Measurements from ENCODE around the gene SLC16A10. TPM values are rescaled to one million over a fixed set of nuclear protein-coding genes. Genes with fewer than 3 reads are reported as not detected.
"Not testable (repeated sequence)": the region's sequence is repeated elsewhere in the genome, so short reads cannot be mapped to it uniquely, and the experiment has no call there.

Gene SLC16A10
- total RNA-seq, 1 experiment from 2014 or later, result 2.9 TPM

DNA sequence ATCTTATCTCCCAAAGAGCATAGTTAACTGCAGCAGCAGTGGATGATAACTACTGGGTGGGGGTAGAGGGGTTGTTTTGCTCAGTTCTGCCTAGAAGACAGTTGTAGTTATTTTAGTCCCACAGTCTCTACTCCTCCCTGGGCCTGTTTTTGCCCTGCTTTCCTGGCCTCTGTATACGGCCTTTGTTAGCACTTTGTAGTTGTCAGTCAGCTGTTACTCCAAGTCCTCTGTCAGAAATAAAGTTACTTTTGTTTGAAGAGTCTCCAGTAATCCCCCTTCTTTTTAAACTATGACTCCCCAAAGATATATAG is 113.9 kb downstream of the SLC16A10 start:
- no peak overlapping the region for H3K9ac ChIP-seq (ENCODE audit: low read length)
- no peak overlapping the region for H2AFZ ChIP-seq (ENCODE audit: low read length)
- H3F3A ChIP-seq (ENCODE audit: low read length, unreplicated experiment), result no peaks in the 10 kb centered on the region
- no peaks in the 10 kb centered on the region for H3K9me2 ChIP-seq (replicated peaks; ENCODE audit: low read length)
- no peaks in the 10 kb centered on the region for H3K79me2 ChIP-seq (ENCODE audit: low read length)
- H3K27me3 ChIP-seq (ENCODE audit: low read length), result no peaks in the 10 kb centered on the region
- H3K4me2 ChIP-seq (ENCODE audit: low read length), result no peak overlapping the region
- no peak for TF ChIP-seq EZH2 (IDR thresholded peaks at IDR 0.05; ENCODE audit: low read length, unreplicated experiment)
- intact Hi-C loops (cut with micrococcal nuclease), result no loop called here
- no peaks in the 10 kb centered on the region for H3K36me3 ChIP-seq (ENCODE audit: low read depth, low read length)
- DNase-seq, result no peak
- H3K4me3 ChIP-seq (ENCODE audit: low read length), result no peak overlapping the region
- BruUV-seq (replicated peaks), result no TSS peak
- ChIA-PET CTCF (no interaction called here), POLR2A (ENCODE audit: unreplicated experiment) (no interaction called here)
- H3K9me3 ChIP-seq (ENCODE audit: low read length), result no peaks in the 10 kb centered on the region
- no peak for ATAC-seq
- H3K27ac ChIP-seq (ENCODE audit: low read length), result no peak overlapping the region
- no peaks in the 10 kb centered on the region for H3K4me1 ChIP-seq (ENCODE audit: insufficient read depth, low read length)
- no peaks in the 10 kb centered on the region for H4K20me1 ChIP-seq (ENCODE audit: low read length)

DNA sequence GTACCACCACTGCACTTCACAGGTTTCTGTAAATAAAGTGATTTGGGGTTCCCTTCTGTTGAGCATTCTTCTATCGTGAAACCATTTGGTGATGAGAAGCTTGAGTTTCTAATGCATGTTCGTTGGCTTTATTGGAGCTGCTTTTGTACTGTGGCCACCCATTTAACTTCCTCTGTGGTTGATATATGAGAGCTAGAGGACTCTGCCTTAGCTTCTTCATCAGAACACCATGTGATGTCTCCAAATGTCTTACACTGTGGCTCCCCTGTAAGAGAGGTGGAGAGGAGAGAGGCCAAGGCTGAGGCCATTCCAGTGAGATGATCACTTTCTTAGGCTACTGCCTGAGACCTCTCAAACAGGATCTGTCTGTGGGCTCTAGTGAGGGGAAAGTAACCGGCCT is 114.5 kb downstream of the SLC16A10 start:
- H3K4me2 ChIP-seq (ENCODE audit: low read length), result no peak overlapping the region
- no peaks in the 10 kb centered on the region for H3K27me3 ChIP-seq (ENCODE audit: low read length)
- ChIA-PET CTCF (no interaction called here), POLR2A (ENCODE audit: unreplicated experiment) (no interaction called here)
- H4K20me1 ChIP-seq (ENCODE audit: low read length), result no peaks in the 10 kb centered on the region
- BruUV-seq (replicated peaks), result no TSS peak
- TF ChIP-seq EZH2 (IDR thresholded peaks at IDR 0.05; ENCODE audit: low read length, unreplicated experiment) (no peak), EZH2phosphoT487 (IDR thresholded peaks at IDR 0.05; ENCODE audit: borderline replicate concordance, low read length) (no peak)
- TF ChIP-seq, protein P1, sequence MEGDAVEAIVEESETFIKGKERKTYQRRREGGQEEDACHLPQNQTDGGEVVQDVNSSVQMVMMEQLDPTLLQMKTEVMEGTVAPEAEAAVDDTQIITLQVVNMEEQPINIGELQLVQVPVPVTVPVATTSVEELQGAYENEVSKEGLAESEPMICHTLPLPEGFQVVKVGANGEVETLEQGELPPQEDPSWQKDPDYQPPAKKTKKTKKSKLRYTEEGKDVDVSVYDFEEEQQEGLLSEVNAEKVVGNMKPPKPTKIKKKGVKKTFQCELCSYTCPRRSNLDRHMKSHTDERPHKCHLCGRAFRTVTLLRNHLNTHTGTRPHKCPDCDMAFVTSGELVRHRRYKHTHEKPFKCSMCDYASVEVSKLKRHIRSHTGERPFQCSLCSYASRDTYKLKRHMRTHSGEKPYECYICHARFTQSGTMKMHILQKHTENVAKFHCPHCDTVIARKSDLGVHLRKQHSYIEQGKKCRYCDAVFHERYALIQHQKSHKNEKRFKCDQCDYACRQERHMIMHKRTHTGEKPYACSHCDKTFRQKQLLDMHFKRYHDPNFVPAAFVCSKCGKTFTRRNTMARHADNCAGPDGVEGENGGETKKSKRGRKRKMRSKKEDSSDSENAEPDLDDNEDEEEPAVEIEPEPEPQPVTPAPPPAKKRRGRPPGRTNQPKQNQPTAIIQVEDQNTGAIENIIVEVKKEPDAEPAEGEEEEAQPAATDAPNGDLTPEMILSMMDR (conservative IDR thresholded peaks at IDR 0.05; ENCODE audit: low read depth, low read length), result no peak
- H3K9me3 ChIP-seq (ENCODE audit: low read length), result no peaks in the 10 kb centered on the region
- H2AFZ ChIP-seq (ENCODE audit: low read length), result no peak overlapping the region
- no peaks in the 10 kb centered on the region for H3K36me3 ChIP-seq (ENCODE audit: low read depth, low read length)
- H3F3A ChIP-seq (ENCODE audit: low read length, unreplicated experiment), result no peaks in the 10 kb centered on the region
- no peaks in the 10 kb centered on the region for H3K9me2 ChIP-seq (replicated peaks; ENCODE audit: low read length)
- no peak overlapping the region for H3K9ac ChIP-seq (ENCODE audit: low read length)
- H3K4me3 ChIP-seq (ENCODE audit: low read length), result no peak overlapping the region
- H3K79me2 ChIP-seq (ENCODE audit: low read length), result no peaks in the 10 kb centered on the region
- no peaks in the 10 kb centered on the region for H3K4me1 ChIP-seq (ENCODE audit: insufficient read depth, low read length)
- DNase-seq (no peak), ATAC-seq (no peak)
- intact Hi-C loops (cut with micrococcal nuclease), result no loop called here
- H3K27ac ChIP-seq (ENCODE audit: low read length), result no peak overlapping the region

DNA sequence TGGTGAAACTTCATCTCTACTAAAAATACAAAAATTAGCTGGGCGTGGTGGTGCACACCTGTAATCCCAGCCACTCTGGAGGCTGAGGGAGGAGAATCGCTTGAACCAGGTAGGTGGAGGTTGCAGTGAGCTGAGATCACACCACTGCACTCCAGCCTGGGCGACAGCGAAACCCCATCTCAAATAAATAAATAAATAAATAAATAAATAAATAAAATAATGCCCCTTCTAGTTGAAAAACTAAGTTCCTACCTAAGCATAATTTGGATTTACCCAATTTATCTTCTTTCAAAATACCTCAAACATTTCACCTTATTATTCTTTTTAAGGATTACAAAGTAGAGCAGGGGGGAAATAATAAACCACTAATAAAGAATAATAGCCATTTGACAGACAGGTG is 116.2 kb downstream of the SLC16A10 start:
- BruUV-seq (replicated peaks); H3K4me1 ChIP-seq (ENCODE audit: insufficient read depth, low read length); H3K9me2 ChIP-seq (replicated peaks; ENCODE audit: low read length); intact Hi-C loops (cut with micrococcal nuclease); DNase-seq; H3K4me2 ChIP-seq (ENCODE audit: low read length); CTCF ChIA-PET; POLR2A ChIA-PET (ENCODE audit: unreplicated experiment); H3F3A ChIP-seq (ENCODE audit: low read length, unreplicated experiment); H3K4me3 ChIP-seq (ENCODE audit: low read length); H3K36me3 ChIP-seq (ENCODE audit: low read depth, low read length); H4K20me1 ChIP-seq (ENCODE audit: low read length); H3K9me3 ChIP-seq (ENCODE audit: low read length); H3K79me2 ChIP-seq (ENCODE audit: low read length); H3K27ac ChIP-seq (ENCODE audit: low read length); H3K27me3 ChIP-seq (ENCODE audit: low read length); H3K9ac ChIP-seq (ENCODE audit: low read length); H2AFZ ChIP-seq (ENCODE audit: low read length); ATAC-seq: not testable (repeated sequence)

DNA sequence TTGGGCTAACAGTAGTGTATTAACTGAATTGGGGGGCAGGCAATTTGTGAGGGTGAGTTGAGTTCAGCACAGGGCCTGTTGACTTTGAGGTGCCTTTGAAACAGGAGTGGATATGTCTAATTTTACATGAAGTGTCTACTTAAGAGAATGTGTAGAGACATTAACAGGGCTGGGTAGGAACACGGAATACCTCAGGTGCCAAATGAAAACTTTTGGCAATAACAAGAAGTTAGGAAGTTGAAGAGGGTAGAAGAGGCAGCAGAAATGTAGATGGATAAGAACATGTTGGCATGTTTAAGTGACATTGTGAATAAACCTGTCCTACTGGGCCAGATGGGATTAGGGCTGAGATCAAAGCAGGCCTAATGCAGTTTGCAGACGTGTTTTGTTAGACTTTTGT is 117.0 kb downstream of the SLC16A10 start:
- CTCF ChIA-PET, result interaction anchor here (0.6 kb wide), 1 partner anchor 384 kb away, joined by 6 read pairs; no protein-coding TSS in a partner anchor
- no peaks in the 10 kb centered on the region for H3K9me2 ChIP-seq (replicated peaks; ENCODE audit: low read length)
- no peaks in the 10 kb centered on the region for H3K4me1 ChIP-seq (ENCODE audit: insufficient read depth, low read length)
- no peaks in the 10 kb centered on the region for H3K79me2 ChIP-seq (ENCODE audit: low read length)
- no TSS peak for BruUV-seq (replicated peaks)
- H3K4me2 ChIP-seq (ENCODE audit: low read length), result no peak overlapping the region
- H3K4me3 ChIP-seq (ENCODE audit: low read length), result no peak overlapping the region
- DNase-seq, result no peak
- H3K9ac ChIP-seq (ENCODE audit: low read length), result no peak overlapping the region
- intact Hi-C loops (cut with micrococcal nuclease), result no loop called here
- no peak overlapping the region for H3K27ac ChIP-seq (ENCODE audit: low read length)
- H3K36me3 ChIP-seq (ENCODE audit: low read depth, low read length), result no peaks in the 10 kb centered on the region
- POLR2A ChIA-PET (ENCODE audit: unreplicated experiment), result no interaction called here
- no peaks in the 10 kb centered on the region for H4K20me1 ChIP-seq (ENCODE audit: low read length)
- no peak for ATAC-seq
- H3K9me3 ChIP-seq (ENCODE audit: low read length), result no peaks in the 10 kb centered on the region
- no peaks in the 10 kb centered on the region for H3K27me3 ChIP-seq (ENCODE audit: low read length)
- H2AFZ ChIP-seq (ENCODE audit: low read length), result no peak overlapping the region
- TF ChIP-seq EZH2 (IDR thresholded peaks at IDR 0.05; ENCODE audit: low read length, unreplicated experiment) (no peak), EZH2phosphoT487 (IDR thresholded peaks at IDR 0.05; ENCODE audit: borderline replicate concordance, low read length) (no peak)
- TF ChIP-seq, protein P1 (conservative IDR thresholded peaks at IDR 0.05; ENCODE audit: low read depth, low read length), result no peak
- H3F3A ChIP-seq (ENCODE audit: low read length, unreplicated experiment), result no peaks in the 10 kb centered on the region

Data from PC-3 (cell line).